ENCODE measurements around the gene DAB1.

- TF ChIP-seq CTCF (IDR thresholded peaks at IDR 0.05; ENCODE audit: insufficient read depth, low read length, poor library complexity, severe bottlenecking) (no peak), EZH2phosphoT487 (conservative IDR thresholded peaks at IDR 0.05; ENCODE audit: low read length) (no peak)
Measured at GRCh38 chr1:57311411-57311810, 112.4 kb downstream of the DAB1 start.
